ENCODE data around the gene SPNS3. TPM values are rescaled to one million over a fixed set of nuclear protein-coding genes. Genes with fewer than 3 reads are reported as not detected.

The SPNS3 gene
- total RNA-seq, 1 experiment from 2014 or later = not detected

DNA sequence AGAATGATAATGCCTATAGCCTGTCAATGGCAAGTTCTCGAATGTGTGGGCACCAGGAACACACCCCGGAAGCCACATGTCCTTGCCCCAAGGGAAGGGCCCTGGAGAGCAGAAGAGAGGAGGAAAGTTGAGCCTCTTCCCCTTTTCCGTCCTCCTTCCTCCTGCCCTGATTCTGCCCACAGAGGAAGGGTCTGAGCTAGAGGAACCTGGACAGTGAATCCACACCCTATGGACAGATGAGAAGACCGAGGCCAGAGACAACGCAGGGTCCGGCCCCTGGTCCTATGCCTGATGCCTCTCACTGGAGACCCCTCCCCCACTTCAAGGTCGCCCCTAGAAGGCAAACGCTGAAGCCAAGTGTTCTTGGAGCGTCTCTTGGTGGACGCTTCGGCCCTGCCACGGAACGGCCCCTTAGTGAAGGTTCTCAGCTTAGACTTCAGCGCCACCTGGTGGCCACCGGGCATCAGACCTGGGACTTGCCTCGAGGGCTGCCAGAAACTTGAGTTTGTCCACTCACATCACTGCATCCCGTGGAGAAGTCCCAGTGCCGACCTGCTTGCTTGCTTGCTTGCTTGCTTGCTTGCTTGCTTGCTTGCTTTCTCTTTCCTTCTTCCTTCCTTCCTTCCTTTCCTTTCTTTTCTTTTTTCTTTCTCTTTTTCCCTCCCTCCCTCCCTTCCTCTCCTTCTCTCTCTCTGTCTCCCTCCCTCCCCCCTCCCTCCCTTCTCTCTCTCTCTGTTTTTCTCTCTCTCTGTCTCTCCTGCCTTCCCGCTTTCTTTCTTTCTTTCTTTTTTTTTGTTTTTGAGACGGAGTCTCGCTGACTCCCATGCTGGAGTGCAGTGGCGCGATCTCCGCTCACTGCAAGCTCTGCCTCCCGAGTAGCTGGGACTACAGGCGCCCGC lies 20.6 kb upstream of the SPNS3 start:
- Histone ChIP-seq H3K4me3 (ENCODE audit: insufficient read depth, low read depth, low read length) (no peak overlapping the region), H3K36me3 (replicated peaks; ENCODE audit: control insufficient read depth, insufficient read depth, low read length) (no peaks in the 10 kb centered on the region), H3K27me3 (ENCODE audit: control insufficient read depth, insufficient read depth, low read length) (no peaks in the 10 kb centered on the region)
- DNase-seq = peak; percentile 87

DNA sequence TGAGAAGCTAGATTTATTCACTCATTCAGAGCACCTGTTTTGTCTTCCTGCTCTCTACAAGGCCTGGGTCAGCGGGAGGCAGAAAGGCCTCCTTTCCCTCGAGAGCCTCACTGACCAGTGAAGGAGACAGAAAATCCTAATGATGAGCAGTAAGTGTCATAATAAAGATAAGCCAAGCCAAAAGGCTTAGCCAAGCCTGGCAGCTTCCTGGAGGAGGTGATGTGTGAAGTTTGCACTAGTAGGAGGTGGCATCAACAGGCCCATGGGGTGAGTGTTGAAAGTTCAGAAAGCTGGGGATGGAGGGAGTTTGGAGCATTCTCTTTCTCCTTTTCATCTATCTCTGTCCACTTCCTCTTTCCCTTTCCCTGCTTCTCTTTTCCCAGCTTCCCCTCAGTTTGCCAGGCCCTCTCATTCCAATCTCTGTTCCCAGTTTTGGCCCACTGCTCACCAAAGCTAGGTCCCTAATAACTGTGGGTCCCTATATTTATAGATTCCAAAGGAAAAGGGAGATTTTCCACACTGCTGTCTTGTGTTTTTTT lies 16.5 kb upstream of the SPNS3 start:
- H3K27me3 ChIP-seq (ENCODE audit: control insufficient read depth, insufficient read depth, low read length) = no peaks in the 10 kb centered on the region
- H3K4me3 ChIP-seq (ENCODE audit: insufficient read depth, low read depth, low read length) = no peak overlapping the region
- DNase-seq = no peak
- no peaks in the 10 kb centered on the region for H3K36me3 ChIP-seq (replicated peaks; ENCODE audit: control insufficient read depth, insufficient read depth, low read length)

DNA sequence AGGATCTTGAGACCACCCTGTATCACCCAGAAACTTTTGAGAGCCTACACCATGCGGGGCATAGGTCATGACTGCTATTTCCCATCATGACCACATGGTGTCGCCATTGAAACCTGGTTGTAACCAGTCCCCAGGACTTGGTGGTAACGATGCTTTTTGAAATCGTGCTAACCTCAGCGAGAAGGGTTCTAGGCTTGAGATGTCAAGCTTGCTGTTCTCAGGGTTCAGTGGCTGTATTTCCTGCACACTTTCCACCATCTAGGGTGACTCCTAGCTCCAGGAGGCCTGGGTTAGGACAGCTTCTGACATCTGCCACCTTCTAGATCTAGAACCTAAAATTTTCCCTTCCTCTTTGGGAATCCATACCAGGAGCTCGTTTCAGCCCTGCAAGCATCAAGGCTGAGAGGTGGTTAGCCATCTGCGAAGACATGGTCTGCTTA lies 13.0 kb upstream of the SPNS3 start:
- peak; percentile 83 for DNase-seq
- Histone ChIP-seq H3K36me3 (replicated peaks; ENCODE audit: control insufficient read depth, insufficient read depth, low read length) (no peaks in the 10 kb centered on the region), H3K27me3 (ENCODE audit: control insufficient read depth, insufficient read depth, low read length) (no peaks in the 10 kb centered on the region), H3K4me3 (ENCODE audit: insufficient read depth, low read depth, low read length) (no peak overlapping the region)

DNA sequence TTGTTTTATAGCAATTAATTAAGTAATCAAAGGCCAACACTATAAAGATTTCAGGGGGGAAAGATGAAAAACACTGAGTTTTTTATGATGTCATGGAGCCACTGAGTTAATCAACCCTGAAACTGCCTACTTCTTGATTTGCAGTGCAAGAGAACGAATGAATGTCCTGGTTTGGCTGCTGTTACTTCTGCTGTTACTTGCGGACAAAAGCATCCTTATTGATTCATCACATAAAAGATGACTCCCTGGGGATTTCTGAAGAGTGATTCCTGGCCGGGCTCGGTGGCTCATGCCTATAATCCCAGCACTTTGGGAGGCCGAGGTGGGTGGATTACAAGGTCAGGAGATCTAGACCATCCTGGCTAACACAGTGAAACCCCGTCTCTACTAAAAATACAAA lies 10.9 kb upstream of the SPNS3 start:
- no peaks in the 10 kb centered on the region for H3K36me3 ChIP-seq (replicated peaks; ENCODE audit: control insufficient read depth, insufficient read depth, low read length)
- no peaks in the 10 kb centered on the region for H3K27me3 ChIP-seq (ENCODE audit: control insufficient read depth, insufficient read depth, low read length)
- no peak for DNase-seq
- no peak overlapping the region for H3K4me3 ChIP-seq (ENCODE audit: insufficient read depth, low read depth, low read length)

DNA sequence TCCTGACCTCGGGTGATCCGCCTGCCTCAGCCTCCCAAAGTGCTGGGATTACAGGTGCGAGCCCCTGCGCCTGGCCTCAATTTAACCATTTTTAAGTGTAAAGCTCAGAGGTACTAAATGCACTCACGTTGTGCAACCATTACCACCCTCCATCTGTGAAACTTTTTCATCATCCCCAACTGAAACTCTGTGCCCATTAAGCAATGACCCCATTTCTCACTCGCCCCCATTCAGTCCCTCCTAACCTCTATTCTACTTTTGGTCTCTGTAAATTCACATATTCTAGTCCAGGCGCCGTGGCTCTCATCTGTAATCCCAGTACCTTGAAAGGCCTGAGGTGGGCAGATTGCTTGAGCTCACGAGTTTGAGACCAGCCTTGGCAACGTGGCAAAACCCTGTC lies 8.3 kb upstream of the SPNS3 start:
- H3K27me3 ChIP-seq (ENCODE audit: control insufficient read depth, insufficient read depth, low read length) = no peaks in the 10 kb centered on the region
- no peak overlapping the region for H3K4me3 ChIP-seq (ENCODE audit: insufficient read depth, low read depth, low read length)
- DNase-seq = no peak
- no peaks in the 10 kb centered on the region for H3K36me3 ChIP-seq (replicated peaks; ENCODE audit: control insufficient read depth, insufficient read depth, low read length)

DNA sequence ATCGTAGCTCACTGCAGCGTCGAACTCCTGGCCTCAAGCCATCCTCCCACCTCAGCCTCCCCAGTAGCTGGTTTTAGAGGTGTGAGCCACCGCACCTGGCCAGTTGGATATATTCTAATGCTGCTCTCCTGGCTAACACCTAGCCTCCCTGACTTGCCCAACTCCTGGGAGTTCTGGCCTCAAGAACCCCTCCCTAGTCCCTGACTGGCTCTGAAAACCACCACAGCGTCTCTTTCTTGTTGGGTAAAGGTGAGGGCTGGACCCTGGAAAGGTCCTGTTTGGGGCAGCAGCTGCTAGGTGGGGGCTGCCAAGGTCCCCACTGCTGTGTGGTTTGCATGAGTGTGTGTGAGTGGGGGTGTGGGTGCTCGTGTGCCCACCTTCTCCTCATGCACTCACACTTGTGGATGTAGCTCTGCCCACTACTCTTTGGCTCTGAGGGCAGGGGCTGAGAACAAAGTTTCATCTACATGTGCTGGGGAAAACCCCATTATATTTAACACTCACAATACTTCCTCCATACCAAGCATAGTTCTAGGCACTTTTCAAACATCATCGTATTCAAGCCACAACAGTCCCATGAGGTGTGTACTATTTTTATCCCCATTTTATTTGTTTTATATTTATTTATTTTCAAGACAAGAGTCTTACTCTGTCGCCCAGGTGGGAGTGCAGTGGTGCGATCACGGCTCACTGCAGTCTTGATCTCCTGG lies 7.1 kb upstream of the SPNS3 start:
- no peak overlapping the region for H3K4me3 ChIP-seq (ENCODE audit: insufficient read depth, low read depth, low read length)
- peak; percentile 11 for DNase-seq
- H3K27me3 ChIP-seq (ENCODE audit: control insufficient read depth, insufficient read depth, low read length) = no peaks in the 10 kb centered on the region
- H3K36me3 ChIP-seq (replicated peaks; ENCODE audit: control insufficient read depth, insufficient read depth, low read length) = no peaks in the 10 kb centered on the region

DNA sequence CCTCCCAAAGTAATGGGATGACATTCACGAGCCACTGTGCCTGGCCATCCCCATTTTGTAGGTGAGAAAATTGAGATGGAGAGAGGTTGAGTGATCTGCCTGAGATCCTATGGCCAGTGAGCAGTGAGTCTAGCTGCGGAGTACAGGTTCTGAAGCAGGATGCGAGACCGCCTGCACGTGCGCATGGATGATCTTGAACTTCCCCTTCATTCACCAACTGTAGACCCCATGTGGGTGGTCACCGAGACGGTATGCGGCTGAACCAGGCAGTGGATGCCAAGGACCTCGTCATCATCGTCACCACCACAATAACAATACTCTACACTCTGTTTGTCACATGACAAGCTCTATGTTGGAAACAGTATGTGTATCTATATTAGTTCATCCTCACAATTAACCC lies 6.2 kb upstream of the SPNS3 start:
- H3K27me3 ChIP-seq (ENCODE audit: control insufficient read depth, insufficient read depth, low read length) = no peaks in the 10 kb centered on the region
- no peak overlapping the region for H3K4me3 ChIP-seq (ENCODE audit: insufficient read depth, low read depth, low read length)
- H3K36me3 ChIP-seq (replicated peaks; ENCODE audit: control insufficient read depth, insufficient read depth, low read length) = no peaks in the 10 kb centered on the region
- DNase-seq = peak; percentile 1

DNA sequence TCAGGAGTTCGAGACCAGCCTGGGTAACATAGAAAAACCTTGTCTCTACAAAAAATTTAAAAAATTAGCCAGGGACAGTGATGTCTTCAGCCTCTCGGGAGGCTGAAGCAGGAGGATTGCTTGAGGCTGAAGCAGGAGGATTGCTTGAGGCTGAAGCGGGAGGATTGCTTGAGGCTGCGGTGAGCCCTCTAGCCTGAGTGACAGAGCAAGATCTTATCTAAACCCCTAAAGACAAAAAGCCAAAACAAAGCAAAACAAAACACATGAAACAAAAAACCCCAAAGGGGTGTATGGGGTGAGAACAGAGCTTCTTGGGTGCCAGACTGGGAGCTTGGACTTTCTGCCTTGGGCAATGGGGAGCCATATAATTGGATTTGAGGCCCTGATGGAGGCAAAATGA lies 2.6 kb downstream of the SPNS3 start:
- no peak for DNase-seq
- Histone ChIP-seq H3K4me3 (ENCODE audit: insufficient read depth, low read depth, low read length) (no peak overlapping the region), H3K27me3 (ENCODE audit: control insufficient read depth, insufficient read depth, low read length) (no peaks in the 10 kb centered on the region), H3K36me3 (replicated peaks; ENCODE audit: control insufficient read depth, insufficient read depth, low read length) (no peaks in the 10 kb centered on the region)

DNA sequence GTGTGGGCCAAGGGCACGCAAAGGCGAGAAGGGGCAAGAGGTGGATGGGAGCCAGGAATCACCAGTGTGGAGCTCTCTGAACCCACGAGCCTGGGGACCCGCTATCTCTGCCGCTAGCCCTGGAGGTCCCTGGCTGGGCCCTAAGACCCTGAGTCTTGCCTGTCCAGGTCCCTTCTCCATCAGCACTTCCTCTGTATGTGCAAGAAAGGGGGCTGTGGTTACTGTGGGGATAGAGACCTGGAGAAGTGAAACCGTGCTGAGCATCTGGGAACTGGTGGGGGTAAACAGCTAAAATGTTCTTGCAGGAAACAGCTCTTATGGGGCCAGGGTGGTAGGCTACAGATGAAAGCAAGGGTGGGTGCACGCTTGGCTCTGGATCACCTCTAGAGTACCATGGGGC lies 3.1 kb downstream of the SPNS3 start:
- no peak for DNase-seq

DNA sequence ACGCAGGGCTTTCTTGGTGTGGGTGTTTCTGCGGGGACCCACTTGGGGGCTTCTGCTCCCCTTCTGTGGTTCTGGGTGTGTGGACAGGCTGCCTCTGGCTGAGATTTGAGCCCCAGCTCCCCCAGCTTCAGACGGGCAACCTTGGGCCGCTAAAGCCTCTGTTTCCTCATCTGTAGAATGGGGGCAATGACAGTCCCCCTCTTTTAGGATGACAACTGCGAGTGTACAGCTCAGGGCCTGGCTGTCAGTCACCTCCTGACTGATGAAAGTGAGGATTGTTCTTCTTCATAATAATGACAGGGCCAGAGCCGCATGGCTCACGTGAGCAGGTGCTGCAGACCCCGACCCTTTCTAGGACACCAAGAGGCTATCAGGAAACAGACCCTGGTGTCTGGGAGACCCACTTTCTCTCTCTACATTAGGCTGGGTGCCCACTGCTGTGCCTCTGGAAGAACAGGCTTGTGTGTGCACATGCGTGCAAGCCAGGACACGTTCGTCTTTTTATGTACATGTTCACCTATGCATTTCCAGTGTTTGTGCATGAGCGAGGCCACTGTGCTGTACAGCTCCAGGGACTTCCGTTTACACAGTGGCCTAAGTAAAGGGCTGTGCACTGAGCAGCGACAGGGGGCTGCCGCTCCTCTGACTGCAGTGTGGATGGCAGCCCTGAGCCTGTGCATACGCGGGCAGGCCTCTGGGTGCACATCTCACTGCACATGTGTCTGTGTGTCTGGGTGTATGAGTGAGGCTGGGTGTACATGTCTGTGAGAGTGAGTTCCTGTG lies 4.6 kb downstream of the SPNS3 start:
- Histone ChIP-seq H3K36me3 (replicated peaks; ENCODE audit: control insufficient read depth, insufficient read depth, low read length) (no peaks in the 10 kb centered on the region), H3K27me3 (ENCODE audit: control insufficient read depth, insufficient read depth, low read length) (no peaks in the 10 kb centered on the region), H3K4me3 (ENCODE audit: insufficient read depth, low read depth, low read length) (no peak overlapping the region)
- DNase-seq = no peak

More for the DNA sequence above, 3.1 kb downstream of the SPNS3 start:
- Histone ChIP-seq H3K4me3 (ENCODE audit: insufficient read depth, low read depth, low read length) (no peak overlapping the region), H3K36me3 (replicated peaks; ENCODE audit: control insufficient read depth, insufficient read depth, low read length) (no peaks in the 10 kb centered on the region), H3K27me3 (ENCODE audit: control insufficient read depth, insufficient read depth, low read length) (no peaks in the 10 kb centered on the region)

DNA sequence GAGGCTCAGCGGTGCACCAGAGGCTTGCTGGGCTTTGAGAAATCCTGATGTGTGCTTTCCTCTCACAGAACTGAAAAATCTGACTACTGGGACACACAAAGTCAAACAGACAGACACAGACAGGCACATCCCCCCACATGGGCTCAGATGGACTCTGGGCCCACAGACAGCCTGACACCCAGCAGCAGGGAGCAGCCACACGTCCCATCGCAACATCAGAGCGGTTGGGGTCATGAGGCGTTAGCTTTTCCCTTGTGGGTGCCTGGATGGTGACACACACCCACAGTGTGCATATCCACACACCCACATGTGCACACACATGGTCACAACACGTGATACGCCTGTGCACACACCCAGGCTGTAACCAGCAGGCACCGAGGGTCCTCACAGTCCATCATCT lies 6.3 kb downstream of the SPNS3 start:
- DNase-seq = no peak
- H3K27me3 ChIP-seq (ENCODE audit: control insufficient read depth, insufficient read depth, low read length) = no peaks in the 10 kb centered on the region
- H3K4me3 ChIP-seq (ENCODE audit: insufficient read depth, low read depth, low read length) = no peak overlapping the region

DNA sequence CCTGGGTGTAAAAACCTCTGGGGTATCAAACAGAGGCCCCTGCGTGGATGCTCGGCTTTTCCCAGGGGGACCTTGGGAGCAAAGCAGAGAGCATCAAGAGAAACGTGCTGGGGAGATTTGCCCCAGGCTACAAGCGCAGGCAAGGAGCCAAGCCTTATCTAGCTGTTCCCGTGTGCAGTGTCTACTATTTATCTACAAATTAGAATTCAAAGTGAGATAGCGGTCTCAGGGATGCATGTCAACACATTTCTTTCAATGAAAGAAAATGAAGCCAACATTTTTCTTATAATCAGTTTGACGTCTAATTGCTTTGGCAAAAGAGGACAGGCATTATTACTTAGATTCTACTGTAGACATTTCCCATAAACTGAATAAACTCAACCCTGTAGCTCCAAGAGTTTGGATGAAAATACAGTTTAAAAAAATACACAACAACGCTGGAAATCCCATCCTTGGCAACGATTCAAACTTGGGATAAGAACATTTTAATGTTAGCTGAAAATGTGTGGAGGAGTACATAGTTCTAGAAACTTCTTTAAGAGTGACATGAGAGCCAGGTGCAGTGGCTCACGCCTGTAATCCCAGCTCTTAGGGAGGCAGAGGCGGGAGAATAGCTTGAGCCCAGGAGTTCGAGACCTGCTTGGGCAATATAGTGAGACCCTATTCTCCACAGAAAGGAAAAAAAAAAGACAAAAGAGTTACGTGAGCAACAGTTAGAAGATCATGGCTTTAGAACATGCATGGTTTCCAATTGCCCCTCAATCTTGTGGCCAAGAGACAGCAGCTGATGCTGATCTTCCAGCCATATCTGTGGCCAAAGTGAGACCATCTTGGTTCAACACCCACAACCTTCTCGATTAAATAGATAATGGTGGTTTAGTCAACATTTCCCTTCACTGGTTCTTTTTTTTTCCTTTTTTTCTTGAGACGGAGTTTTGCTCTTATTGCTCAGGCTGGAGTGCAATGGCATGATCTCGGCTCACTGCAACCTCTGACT lies 7.2 kb downstream of the SPNS3 start:
- Histone ChIP-seq H3K36me3 (replicated peaks; ENCODE audit: control insufficient read depth, insufficient read depth, low read length) (no peaks in the 10 kb centered on the region), H3K4me3 (ENCODE audit: insufficient read depth, low read depth, low read length) (no peak overlapping the region), H3K27me3 (ENCODE audit: control insufficient read depth, insufficient read depth, low read length) (no peaks in the 10 kb centered on the region)
- DNase-seq = no peak

More for the DNA sequence above, 6.3 kb downstream of the SPNS3 start:
- H3K36me3 ChIP-seq (replicated peaks; ENCODE audit: control insufficient read depth, insufficient read depth, low read length) = no peaks in the 10 kb centered on the region

DNA sequence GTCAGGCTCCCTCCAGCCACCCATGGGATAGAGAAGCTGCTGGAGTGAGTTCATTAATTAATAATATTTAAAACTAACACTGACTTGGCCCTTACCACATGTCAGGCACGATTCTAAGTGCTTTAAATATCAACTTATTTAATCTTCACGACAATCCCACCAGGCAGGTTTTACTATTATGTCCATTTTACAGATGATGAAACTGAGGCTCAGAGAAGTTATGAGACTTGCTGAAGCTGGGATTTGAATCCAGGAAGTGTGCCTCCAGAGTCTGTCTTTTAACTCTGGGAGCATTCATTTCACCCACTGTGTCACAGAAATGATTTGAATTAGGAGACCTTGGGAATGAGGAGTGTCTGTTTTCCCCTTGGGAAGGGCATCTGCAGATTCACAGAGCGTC lies 8.8 kb downstream of the SPNS3 start:
- DNase-seq = no peak
- Histone ChIP-seq H3K4me3 (ENCODE audit: insufficient read depth, low read depth, low read length) (no peak overlapping the region), H3K36me3 (replicated peaks; ENCODE audit: control insufficient read depth, insufficient read depth, low read length) (no peaks in the 10 kb centered on the region)

More for the DNA sequence above, 8.8 kb downstream of the SPNS3 start:
- no peaks in the 10 kb centered on the region for H3K27me3 ChIP-seq (ENCODE audit: control insufficient read depth, insufficient read depth, low read length)

All from H7 (cell line).